WTC11 (cell line): ENCODE data around the gene CACNA2D3.

Experiments used
- ATF1 ChIP-seq: sonication (generic); formaldehyde crosslinking; IDR thresholded peaks from 2 replicates; pipeline ENCODE4 v1.8.1; 2023; ENCODE audit warnings: mild to moderate bottlenecking, moderate library complexity, missing genetic modification reagents
- CREM ChIP-seq: sonication (generic); formaldehyde crosslinking; IDR thresholded peaks from 2 replicates; pipeline ENCODE4 v1.8.1; 2022; ENCODE audit warnings: mild to moderate bottlenecking, missing genetic modification reagents, moderate library complexity
- NR3C1 ChIP-seq: sonication (generic); formaldehyde crosslinking; conservative IDR thresholded peaks from 2 replicates; pipeline ENCODE4 v1.8.1; 2023; ENCODE audit warnings: low read depth, mild to moderate bottlenecking, missing genetic modification reagents
- ZNF138 ChIP-seq: sonication (generic); formaldehyde crosslinking; conservative IDR thresholded peaks from 2 replicates; pipeline ENCODE4 v1.8.1; 2022; ENCODE audit warnings: mild to moderate bottlenecking, moderate library complexity, missing genetic modification reagents
- ZNF263 ChIP-seq: sonication (generic); formaldehyde crosslinking; IDR thresholded peaks from 2 replicates; pipeline ENCODE4 v1.8.1; 2022; ENCODE audit warnings: low read depth, mild to moderate bottlenecking, moderate library complexity, missing genetic modification reagents
- ZNF423 ChIP-seq: fragments of 250-450 bp; sonication (Bioruptor Pico); IDR thresholded peaks from 2 replicates; pipeline ENCODE4 v2.1.2; 2022; ENCODE audit warnings: mild to moderate bottlenecking, moderate library complexity
- TF ChIP-seq, protein P1 (sequence below): fragments of 200-600 bp; IDR thresholded peaks from 2 replicates; pipeline ENCODE4 v1.8.0; 2022; ENCODE audit warnings: antibody characterized with exemption

GRCh38 chr3:54875596-54876268, 753.4 kb downstream of the CACNA2D3 start:
- TF ChIP-seq CREM (CRISPR knock-in tag), result no peak
- TF ChIP-seq, protein P1, sequence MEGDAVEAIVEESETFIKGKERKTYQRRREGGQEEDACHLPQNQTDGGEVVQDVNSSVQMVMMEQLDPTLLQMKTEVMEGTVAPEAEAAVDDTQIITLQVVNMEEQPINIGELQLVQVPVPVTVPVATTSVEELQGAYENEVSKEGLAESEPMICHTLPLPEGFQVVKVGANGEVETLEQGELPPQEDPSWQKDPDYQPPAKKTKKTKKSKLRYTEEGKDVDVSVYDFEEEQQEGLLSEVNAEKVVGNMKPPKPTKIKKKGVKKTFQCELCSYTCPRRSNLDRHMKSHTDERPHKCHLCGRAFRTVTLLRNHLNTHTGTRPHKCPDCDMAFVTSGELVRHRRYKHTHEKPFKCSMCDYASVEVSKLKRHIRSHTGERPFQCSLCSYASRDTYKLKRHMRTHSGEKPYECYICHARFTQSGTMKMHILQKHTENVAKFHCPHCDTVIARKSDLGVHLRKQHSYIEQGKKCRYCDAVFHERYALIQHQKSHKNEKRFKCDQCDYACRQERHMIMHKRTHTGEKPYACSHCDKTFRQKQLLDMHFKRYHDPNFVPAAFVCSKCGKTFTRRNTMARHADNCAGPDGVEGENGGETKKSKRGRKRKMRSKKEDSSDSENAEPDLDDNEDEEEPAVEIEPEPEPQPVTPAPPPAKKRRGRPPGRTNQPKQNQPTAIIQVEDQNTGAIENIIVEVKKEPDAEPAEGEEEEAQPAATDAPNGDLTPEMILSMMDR, result no peak
- TF ChIP-seq ZNF138 (CRISPR knock-in tag), result no peak
- TF ChIP-seq ZNF423 (CRISPR knock-in tag), result no peak
- TF ChIP-seq ATF1, result no peak
- TF ChIP-seq ZNF263, result no peak
- TF ChIP-seq NR3C1 (CRISPR knock-in tag), result no peak
